Osteoblast (primary cell): ENCODE data around the gene ZCCHC24. TPM values are rescaled to one million over a fixed set of nuclear protein-coding genes. Genes with fewer than 3 reads are reported as not detected.

Experiments
- DNase-seq: peaks from one replicate; pipeline ENCODE4 v3.0.0; 2011; ENCODE audit warnings: low spot score, mixed read lengths; ENCODE audit not compliant: insufficient read length; ENCODE audit errors: missing footprints
- H2AFZ ChIP-seq: 2 replicates; pipeline ENCODE4 v1.6.0; 2011; ENCODE audit warnings: mild to moderate bottlenecking, low read length
- H3K27ac ChIP-seq: 2 replicates; pipeline ENCODE4 v1.5.1; 2011; ENCODE audit warnings: mild to moderate bottlenecking, low read depth, low read length, moderate library complexity
- H3K27me3 ChIP-seq: 2 replicates; pipeline ENCODE4 v1.6.0; 2012; ENCODE audit warnings: mild to moderate bottlenecking, control low read depth, inconsistent platforms, low read length, moderate library complexity; ENCODE audit not compliant: insufficient read depth
- H3K36me3 ChIP-seq: 2 replicates; pipeline ENCODE4 v1.5.1; 2011; ENCODE audit warnings: mild to moderate bottlenecking, low read length, control low read depth, moderate library complexity; ENCODE audit not compliant: insufficient read depth
- H3K4me1 ChIP-seq: 2 replicates; pipeline ENCODE4 v1.5.1; 2011; ENCODE audit warnings: mild to moderate bottlenecking, low read length, control low read depth, moderate library complexity; ENCODE audit not compliant: insufficient read depth
- H3K4me2 ChIP-seq: 2 replicates; pipeline ENCODE4 v1.6.0; 2011; ENCODE audit warnings: mild to moderate bottlenecking, low read length; ENCODE audit not compliant: insufficient read depth
- H3K4me3 ChIP-seq: fragments of 200-600 bp; sonication (generic); 3 replicates; pipeline ENCODE4 v1.5.1; 2012; ENCODE audit warnings: mild to moderate bottlenecking, low read length, inconsistent platforms; ENCODE audit not compliant: insufficient read depth
- H3K79me2 ChIP-seq: 2 replicates; pipeline ENCODE4 v1.6.0; 2012; ENCODE audit warnings: mild to moderate bottlenecking, low read length, control low read depth, inconsistent platforms; ENCODE audit not compliant: insufficient read depth
- H3K9me3 ChIP-seq: 2 replicates; pipeline ENCODE4 v1.5.1; 2011; ENCODE audit warnings: low read depth, low read length, control low read depth
- H4K20me1 ChIP-seq: 2 replicates; pipeline ENCODE4 v1.6.0; 2012; ENCODE audit warnings: mild to moderate bottlenecking, low read length, control low read depth; ENCODE audit not compliant: insufficient read depth
- CTCF ChIP-seq: IDR thresholded peaks from 2 replicates; pipeline ENCODE4 v1.5.1; 2011; ENCODE audit warnings: mild to moderate bottlenecking, low read depth, low read length, moderate library complexity; ENCODE audit errors: extremely low read depth
- total RNA-seq: library from RNA; depleted of rRNA; stranded (reverse); fragments of >200 nt; gene quantifications from 2 replicates; pipeline ENCODE4 v1.2.3, GENCODE V29; 2012

ZCCHC24 gene
- total RNA-seq, 1 donor = 48.5 TPM

GRCh38 chr10:79398642-79399041 lies 46.8 kb downstream of the ZCCHC24 start:
- H3K4me3 ChIP-seq = peak overlapping the region; percentile 46
- peak overlapping the region; percentile 71 for H3K4me2 ChIP-seq
- H3K4me1 ChIP-seq = peaks cover 52% of the 10 kb centered on the region
- peaks cover 7% of the 10 kb centered on the region for H4K20me1 ChIP-seq
- H2AFZ ChIP-seq = no peak overlapping the region
- no peak for DNase-seq
- peaks cover 8% of the 10 kb centered on the region for H3K36me3 ChIP-seq
- no peaks in the 10 kb centered on the region for H3K9me3 ChIP-seq
- peaks cover 57% of the 10 kb centered on the region for H3K79me2 ChIP-seq
- no peaks in the 10 kb centered on the region for H3K27me3 ChIP-seq
- TF ChIP-seq CTCF = no peak
- H3K27ac ChIP-seq = peak overlapping the region; percentile 94

GRCh38 chr10:79397575-79398303 lies 47.7 kb downstream of the ZCCHC24 start:
- peaks cover 7% of the 10 kb centered on the region for H4K20me1 ChIP-seq
- peak; percentile 85 for DNase-seq
- no peaks in the 10 kb centered on the region for H3K9me3 ChIP-seq
- no peak for TF ChIP-seq CTCF
- H3K4me3 ChIP-seq = no peak overlapping the region
- no peaks in the 10 kb centered on the region for H3K27me3 ChIP-seq
- H3K27ac ChIP-seq = peak overlapping the region; percentile 94
- H2AFZ ChIP-seq = no peak overlapping the region
- H3K79me2 ChIP-seq = peaks cover 48% of the 10 kb centered on the region
- no peak overlapping the region for H3K4me2 ChIP-seq
- peaks cover 9% of the 10 kb centered on the region for H3K36me3 ChIP-seq
- peaks cover 47% of the 10 kb centered on the region for H3K4me1 ChIP-seq

GRCh38 chr10:79397051-79397450 lies 48.4 kb downstream of the ZCCHC24 start:
- H4K20me1 ChIP-seq = peaks cover 7% of the 10 kb centered on the region
- H3K79me2 ChIP-seq = peaks cover 44% of the 10 kb centered on the region
- peaks cover 47% of the 10 kb centered on the region for H3K4me1 ChIP-seq
- no peaks in the 10 kb centered on the region for H3K9me3 ChIP-seq
- H3K27ac ChIP-seq = peak overlapping the region; percentile 94
- peaks cover 12% of the 10 kb centered on the region for H3K36me3 ChIP-seq
- H2AFZ ChIP-seq = no peak overlapping the region
- no peak overlapping the region for H3K4me2 ChIP-seq
- no peaks in the 10 kb centered on the region for H3K27me3 ChIP-seq
- TF ChIP-seq CTCF = no peak
- no peak overlapping the region for H3K4me3 ChIP-seq
- DNase-seq = peak; percentile 61

- H3K4me2 ChIP-seq = no peak overlapping the region
- peaks cover 39% of the 10 kb centered on the region for H3K79me2 ChIP-seq
- peaks cover 12% of the 10 kb centered on the region for H3K36me3 ChIP-seq
- no peak for TF ChIP-seq CTCF
- no peak overlapping the region for H3K27ac ChIP-seq
- peaks cover 41% of the 10 kb centered on the region for H3K4me1 ChIP-seq
- no peaks in the 10 kb centered on the region for H3K9me3 ChIP-seq
- H3K27me3 ChIP-seq = no peaks in the 10 kb centered on the region
- H4K20me1 ChIP-seq = peaks cover 7% of the 10 kb centered on the region
- H3K4me3 ChIP-seq = no peak overlapping the region
- H2AFZ ChIP-seq = no peak overlapping the region
- peak; percentile 52 for DNase-seq
These were observed 48.9 kb downstream of the ZCCHC24 start for GRCh38 chr10:79396520-79396919.
